GM21825 (cell line): ENCODE data around the gene PCSK5.

Source experiments
- ATAC-seq: cut with Tn5 transposase; IDR thresholded peaks from one replicate; pipeline ENCODE4 v1.9.1; 2021; ENCODE audit warnings: mild to moderate bottlenecking, moderate library complexity; ENCODE audit not compliant: unreplicated experiment

PCSK5 gene

GRCh38 chr9:76221423-76221822 lies 330.9 kb downstream of the PCSK5 start:
- no peak for ATAC-seq

DNA sequence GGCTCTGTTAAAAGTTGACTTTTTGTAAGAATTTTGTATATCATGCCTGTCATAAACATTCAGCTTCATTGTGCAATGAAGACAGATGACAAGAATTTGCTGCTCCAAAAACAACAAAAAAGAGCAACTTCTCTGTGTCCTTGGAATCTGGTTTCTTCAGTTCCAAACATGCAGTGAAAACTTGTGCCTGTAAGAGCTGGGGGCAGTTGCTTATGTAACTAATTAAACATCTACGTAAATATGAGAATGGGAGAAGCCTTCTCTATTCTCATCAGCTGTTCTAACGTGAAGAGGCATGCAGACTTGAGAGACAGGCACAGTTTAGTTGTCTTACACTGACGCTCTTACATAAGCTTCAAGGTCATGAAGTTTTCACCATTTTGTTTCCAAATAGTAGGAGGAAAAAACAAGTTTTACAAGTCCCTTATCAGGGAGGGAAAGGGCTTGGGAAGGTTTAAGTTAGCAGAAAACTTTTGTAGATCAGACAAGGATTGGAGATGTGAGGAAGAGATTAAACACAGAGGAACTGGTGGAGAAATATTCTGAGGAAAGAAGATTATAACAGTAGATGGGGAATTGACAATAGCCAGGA lies 333.4 kb downstream of the PCSK5 start:
- ATAC-seq, result no peak

DNA sequence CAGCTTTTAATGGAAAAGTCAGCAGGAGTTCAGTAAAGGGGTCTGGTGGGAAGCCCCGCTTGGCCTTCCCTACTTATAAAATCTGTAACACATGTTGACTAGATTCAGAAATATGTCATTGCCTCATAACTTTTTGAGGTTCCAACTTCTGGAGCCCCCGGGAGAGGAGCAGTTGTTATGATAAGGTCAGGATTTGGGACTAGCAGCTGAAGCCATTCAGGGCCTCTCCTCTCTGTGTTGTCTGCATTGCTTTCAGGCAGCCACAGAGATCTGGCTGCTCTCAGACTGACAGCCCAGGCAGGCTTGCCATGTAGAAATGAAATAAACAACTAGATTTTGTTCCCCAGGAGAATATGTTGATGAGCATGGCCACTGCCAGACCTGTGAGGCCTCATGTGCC lies 336.7 kb downstream of the PCSK5 start:
- no peak for ATAC-seq

DNA sequence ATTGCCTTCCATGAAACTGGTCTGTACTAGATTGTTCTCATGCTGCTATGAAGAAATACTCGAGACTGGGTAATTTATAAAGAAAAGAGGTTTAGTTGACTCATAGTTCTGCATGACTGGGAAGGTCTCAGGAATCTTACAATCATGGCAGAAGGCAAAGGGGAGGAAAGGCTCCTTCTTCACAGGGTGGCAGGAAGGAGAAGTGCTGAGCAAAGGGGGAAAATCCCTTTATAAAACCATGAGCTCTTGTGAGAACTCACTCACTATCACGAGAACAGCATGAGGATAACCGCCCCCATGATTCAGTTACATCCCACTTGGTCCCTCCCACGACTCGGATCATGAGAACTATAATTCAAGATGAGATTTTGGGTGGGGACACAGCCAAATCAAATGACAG lies 340.5 kb downstream of the PCSK5 start:
- ATAC-seq, result no peak

GRCh38 chr9:76232861-76233489 lies 342.5 kb downstream of the PCSK5 start:
- no peak for ATAC-seq

DNA sequence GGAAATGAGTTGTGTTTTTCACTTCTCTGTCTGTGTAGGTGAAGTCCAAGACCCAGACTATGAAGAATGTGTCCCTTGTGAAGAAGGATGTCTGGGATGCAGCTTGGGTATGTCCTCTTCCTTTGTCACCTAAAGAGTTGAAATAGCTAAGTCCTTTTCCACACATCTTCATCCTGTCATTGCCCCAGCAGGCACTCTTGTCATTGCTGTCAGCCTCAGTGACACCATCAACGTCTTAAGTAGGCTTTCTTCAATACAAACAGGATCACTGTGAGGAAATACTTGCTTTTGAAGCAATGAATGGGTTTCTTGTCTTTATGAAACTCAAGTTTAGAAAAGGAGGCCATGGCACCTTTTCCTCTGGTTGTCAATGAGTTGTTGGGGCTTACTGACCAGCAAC lies 350.1 kb downstream of the PCSK5 start:
- no peak for ATAC-seq

DNA sequence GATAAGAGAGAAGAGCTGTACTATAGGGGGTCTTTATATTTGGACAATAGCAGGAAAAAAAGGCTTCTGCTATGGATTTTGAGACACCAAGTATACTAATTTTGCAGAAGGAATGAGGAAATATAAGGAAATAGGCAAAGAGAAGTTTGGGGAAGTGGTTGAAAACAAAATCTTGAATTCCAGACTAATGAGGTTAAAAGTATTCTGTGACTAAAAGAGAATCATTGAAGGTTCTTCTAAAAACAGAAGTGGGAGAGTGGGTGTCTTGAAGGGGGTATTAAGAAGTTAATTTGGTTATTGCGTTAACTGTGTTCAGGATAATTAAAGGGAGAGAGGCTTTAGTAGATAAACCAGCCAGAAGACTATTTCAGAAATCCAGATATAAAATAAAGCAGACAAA lies 355.0 kb downstream of the PCSK5 start:
- no peak for ATAC-seq

DNA sequence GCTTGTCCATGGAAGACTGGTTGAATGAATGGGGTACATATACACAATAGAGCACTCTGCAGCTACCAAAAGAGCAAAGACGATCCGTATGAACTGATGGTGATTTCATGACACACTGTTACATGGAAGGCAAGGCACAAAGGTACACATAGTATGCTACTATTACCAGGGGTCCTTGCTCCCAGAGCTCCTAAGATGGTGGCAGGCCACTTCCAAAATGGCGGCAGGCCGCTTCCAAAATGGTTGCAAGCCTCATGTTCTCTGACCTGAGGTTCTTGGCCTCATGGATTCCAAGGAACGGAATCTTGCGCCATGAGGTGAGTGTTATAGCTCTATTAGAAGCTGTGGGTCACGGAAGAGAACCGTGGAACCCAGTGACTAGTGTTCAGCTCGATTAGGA lies 356.2 kb downstream of the PCSK5 start:
- no peak for ATAC-seq

DNA sequence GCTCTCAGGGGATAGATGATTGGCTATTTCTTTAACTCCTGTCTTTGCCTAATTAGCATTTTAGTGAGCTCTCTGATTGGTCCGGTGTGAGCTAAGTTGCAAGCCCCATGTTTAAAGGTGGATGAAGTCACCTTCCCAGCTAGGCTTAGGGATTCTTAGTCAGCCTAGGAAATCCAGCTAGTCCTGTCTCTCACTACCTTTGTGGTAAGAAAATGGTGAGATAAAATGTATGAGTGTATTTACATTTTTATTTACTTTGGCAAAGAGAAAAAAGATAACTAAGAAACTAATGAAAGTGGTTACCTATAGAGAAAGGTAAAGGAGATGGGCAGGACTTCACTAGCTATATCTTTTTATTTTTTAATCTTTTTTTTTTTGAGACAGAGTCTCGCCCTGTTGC lies 357.0 kb downstream of the PCSK5 start:
- no peak for ATAC-seq

DNA sequence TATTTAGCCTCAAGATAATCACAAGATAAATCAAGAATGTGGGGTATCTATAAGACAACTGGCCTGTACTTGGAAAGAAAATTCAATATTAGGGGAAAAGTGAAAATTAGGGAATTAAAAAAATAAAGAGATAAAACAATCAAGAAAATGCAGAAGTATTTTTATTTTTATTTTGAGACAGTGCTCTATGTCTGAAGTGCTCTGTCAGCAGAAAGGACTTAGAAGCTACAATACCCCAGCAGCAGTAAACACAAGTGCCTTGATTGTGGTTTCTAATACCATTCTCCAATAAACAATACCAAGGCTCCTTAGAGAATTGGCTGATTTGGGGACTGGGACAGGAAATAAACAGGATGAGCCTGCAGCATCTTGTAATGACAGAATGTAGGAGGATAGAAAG lies 358.8 kb downstream of the PCSK5 start:
- no peak for ATAC-seq

- no peak for ATAC-seq
These were observed 365.4 kb downstream of the PCSK5 start for GRCh38 chr9:76255781-76256455.

- no peak for ATAC-seq
These were observed 366.8 kb downstream of the PCSK5 start for GRCh38 chr9:76257311-76257710.

- no peak for ATAC-seq
These were observed 376.3 kb downstream of the PCSK5 start for GRCh38 chr9:76266649-76267283.

DNA sequence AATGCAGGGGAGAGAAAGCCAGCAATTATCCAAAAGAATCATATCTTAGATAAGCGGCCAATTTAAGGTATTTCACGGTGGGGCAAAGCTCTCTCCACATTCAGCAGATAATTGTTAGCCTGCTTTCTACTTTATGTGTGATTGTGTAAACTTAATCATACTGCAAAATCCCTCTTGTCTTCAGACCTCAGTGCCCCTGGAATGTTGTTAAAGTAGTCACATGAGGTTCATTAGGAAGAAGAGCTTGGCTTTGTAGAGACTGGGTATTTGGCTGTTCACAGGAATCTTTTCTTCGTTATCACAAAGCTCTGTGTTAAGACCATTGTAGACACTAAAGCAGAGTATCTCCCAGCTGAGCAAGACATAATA lies 376.8 kb downstream of the PCSK5 start:
- ATAC-seq, result no peak

DNA sequence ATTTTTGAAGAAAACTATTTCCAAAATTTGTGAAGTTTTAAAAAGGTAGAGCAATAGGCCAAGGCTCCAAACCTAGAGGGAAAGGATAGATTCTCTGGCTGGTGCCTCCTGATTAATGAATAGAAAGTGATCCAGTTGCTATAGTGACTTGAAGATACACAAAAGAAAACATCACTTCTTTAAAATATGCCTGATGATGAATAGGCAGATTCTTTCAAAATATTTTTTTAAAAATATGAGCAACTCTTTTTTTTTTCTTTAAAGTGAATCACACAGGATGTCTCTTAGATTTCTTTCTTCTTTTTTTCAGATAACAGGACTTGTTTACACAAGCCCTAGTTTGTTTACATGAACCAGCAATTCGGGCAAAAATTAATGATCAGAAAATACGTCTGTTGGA lies 379.3 kb downstream of the PCSK5 start:
- ATAC-seq, result no peak

GRCh38 chr9:76271755-76272154 lies 381.3 kb downstream of the PCSK5 start:
- ATAC-seq, result no peak

GRCh38 chr9:76289042-76289441 lies 398.6 kb downstream of the PCSK5 start:
- ATAC-seq, result no peak

- ATAC-seq, result no peak
These were observed 399.2 kb downstream of the PCSK5 start for GRCh38 chr9:76289703-76290102.

DNA sequence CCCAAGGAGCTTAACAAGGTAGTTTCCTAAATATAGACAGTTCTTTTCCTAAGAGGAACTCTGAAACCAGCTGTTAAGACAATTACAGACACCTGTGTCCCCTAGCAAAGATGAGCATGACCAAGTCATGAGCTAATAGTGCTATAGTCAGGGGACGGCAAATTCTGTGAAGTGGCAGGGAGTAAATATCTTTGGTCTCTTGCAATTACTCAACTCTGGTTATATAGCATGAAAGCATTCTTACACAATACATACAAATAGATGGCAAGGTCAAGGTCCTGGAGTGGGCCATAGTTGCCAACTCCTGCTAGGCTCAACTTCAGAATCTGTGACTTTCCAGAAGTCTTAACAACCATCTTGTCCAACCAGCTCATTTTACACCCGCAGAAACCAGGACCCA lies 400.1 kb downstream of the PCSK5 start:
- no peak for ATAC-seq

DNA sequence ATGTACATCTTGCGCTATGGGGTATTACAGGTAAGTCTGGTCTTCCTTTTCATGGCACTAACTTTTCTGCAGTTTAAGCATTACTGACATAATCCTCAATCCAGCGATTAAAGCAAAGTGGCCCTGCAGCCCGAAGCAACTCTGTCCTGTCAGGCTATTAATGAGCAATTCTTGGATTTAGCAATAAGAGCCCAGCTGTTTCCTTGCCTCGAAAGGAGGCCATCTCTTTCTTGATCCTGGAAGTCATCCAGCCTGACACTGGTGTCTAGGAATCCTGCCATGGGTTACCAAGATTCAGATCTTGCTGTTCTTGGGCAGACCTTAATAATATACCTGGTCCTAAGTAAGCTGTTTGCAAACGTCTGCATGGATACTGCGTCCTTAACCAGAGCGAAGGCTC lies 401.8 kb downstream of the PCSK5 start:
- no peak for ATAC-seq

DNA sequence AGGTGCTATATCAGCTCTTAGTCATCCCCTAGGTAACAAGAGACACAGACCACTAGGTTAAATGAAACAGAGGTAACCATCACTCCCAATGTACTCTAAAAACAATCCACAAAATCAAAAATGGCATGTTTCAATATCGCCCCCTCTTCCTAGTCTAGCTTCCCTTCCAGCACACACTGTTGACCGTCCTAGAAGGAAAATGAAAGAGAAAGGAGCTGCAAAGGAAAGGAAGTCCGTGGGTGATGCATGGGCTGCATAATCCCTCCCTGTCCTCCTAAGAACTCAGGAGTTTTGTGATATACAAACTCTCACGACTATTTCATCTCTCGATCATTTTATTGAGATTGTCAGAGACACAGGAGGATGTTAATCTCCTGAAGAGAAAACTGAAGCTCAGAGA lies 402.2 kb downstream of the PCSK5 start:
- no peak for ATAC-seq

DNA sequence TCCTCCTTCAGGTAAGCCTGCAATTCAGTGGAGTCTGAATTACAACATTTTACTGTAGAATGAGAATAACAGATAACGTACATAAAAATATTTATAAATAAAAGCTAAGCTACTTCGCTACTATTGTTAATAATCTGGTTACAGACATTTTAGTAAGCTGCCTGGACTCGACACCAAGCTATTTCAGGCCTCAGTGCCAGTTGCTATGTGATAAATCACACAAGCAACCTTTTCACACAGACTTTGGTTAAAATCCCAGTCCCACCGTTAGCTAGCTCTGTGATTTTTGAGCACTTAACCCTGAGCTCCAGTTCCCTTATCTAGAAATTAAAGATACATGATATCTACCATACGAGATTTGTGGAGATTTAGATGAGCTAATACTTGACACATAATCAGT lies 403.8 kb downstream of the PCSK5 start:
- no peak for ATAC-seq
